ENCODE data around the gene ARHGEF16.

The ARHGEF16 gene

DNA sequence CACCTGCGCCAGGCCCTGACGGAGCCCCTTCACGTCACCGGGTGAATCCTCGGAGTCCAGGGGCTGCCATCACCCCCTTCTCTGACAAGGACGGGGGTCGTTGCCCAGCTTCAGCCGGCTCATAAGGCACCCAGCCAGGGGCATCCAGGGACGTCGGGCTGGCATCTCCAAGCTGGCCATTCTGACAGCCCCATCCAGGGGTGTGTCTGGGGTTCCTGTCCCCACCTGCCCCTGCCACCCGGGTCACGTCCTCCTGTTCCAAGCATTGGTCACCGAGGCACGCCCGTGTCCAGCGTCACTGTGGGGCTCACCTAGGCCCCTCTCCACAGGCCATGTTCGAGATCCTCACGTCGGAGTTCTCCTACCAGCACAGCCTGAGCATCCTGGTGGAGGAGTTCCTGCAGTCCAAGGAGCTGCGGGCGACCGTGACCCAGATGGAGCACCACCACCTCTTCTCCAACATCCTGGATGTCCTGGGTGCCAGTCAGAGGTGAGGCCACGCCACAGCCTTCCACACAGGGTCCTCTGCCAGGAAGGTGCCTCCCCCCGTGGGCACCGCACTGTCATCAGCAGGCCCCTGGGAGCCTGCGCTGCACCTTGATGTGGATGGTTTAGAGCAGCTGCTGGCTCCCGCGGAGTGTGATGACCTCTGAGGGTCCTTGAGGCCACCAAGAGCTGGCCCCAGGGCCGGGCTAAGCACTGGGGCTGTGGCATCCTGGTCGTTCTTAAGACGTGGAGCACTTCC, 14.8 kb downstream of the ARHGEF16 start:
- no peak for DNase-seq

DNA sequence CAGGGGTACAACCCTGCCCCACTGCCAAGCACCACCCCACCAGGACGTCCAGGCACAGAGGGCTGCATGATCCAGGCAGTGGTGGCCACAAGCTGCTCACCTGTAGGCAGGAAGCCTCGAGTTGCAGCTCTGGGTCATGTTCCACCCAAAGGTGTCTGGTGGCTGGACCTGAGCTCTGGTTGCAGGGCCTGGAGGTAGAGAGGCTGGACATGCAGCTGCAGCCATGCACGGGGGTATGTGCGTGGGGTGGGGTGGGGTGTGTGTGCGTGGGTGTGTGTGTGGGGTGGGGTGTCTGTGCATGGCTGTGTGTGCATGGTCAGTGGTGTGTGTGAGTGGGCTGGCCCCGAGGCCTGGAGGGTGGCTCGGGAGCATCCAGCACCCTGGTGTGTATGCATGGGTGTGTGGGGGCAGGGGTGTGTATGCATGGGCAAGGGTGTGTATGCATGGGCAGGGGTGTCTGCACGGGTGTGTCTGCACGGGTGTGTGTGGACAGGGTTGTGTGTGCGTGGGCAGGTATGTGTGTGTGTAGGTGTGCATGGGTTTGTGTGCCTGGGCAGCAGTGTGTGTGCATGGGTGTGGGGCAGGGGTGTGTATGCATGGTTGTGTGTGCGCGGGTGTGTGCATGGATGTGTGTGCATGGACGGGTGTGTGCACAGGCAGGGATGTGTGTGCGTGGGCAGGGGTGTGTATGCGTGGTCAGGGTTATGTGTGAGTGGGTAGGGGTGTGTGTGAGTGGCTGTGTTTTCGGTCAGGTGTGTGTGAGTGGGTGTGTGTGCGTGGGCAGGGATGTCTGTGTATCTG, 15.6 kb downstream of the ARHGEF16 start:
- DNase-seq: no peak

DNA sequence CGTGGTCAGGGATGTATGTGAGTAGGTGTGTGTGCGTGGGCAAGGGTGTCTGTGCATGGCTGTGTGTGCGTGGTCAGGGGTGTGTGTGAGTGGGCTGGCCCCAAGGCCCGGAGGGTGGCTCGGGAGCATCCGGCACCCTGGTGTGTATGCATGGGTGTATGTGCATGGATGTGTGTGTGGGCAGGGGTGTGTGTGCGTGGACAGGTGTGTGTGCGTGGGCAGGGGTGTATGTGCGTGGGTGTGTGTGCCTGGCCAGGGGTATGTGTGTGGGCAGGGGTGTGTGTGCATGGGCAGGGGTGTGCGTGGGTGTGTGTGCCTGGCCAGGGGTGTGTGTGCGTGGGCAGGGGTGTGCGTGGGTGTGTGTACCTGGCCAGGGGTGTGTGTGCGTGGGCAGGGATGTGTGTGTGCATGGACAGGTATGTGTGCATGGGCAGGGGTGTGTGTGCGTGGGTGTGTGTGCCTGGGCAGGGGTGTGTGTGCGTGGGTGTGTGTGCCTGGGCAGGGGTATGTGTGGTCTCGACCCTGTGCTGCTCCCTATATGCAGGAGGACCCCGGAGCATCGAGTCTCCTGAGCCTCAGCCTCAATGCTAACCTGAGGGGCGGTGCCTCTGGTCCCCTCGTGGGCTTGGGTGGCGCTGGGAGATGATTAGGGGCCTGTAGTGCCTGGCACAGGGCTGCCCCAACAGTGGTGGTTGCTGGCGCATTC, 16.3 kb downstream of the ARHGEF16 start:
- DNase-seq: no peak

DNA sequence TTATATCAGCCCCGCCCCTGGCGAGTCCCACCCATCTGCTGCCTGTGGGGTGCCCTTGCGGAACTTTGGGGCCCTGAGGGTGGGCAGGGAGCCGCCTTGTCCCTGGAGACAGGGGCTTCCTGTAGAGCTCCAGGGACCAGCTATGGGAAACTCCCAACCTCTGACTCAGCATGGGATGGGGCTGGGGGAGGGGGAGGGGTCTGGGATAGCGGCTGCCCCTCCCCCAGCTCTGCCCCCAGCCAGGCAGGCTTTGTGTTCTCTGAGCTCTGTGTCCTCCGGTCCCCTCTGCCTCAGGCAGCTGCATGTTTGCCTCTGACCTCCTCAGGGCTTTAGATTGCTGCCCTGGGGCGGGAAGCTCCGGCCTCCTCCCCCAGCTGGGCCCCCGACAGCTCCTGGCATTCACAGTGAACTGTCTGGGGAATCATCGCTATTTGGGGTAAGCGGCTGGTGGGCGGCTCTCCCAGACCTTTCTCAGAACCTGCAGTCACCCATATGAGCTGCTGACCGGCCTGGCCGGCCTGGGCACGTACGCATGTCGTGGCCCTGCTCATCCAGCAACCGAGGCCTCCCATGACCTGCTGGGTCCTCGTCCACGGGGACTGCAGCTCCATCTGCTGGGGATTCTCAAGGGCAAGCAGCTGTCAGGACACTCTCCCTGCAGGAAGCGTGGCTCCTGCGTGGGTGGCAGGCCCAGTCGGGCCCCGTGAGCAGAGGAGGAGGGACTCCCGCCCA, 17.1 kb downstream of the ARHGEF16 start:
- no peak for DNase-seq

DNA sequence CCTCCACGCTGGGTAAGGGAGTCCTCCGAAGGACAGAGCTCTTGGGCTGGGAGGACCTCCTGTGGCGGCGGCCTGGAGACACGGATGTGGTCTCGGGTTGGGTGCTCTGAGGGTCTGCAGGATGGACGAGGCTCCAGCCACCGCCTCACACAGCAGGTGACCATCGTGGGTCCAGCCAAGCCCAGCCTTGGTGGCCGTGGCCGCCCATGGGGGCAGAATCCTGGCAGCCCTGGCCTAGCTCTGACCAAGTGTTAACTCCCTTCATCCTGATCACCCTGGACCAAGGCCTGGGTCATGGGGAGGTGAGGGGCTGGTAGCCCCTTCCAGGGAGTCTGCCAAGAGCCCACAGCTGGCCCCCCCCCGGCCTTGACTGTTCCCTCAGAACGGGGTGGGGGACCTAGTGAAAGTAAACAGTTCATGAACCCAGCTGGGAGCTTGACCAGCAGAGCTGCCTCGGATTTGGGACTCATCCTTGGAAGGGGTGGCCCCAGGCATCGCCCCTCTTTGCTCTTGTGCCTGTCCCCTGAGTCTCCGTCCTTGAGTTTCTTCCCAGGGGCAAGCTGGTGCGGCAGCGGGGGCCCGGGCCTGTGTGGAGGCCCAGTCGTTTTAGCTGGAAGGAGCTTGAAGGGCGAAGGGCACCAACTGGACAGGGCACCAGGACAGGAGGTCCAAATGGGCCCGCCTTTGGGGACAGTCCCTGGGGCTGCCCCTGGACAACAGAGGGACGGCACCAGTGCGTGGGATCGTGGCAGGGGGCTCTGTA, 17.8 kb downstream of the ARHGEF16 start:
- no peak for DNase-seq

DNA sequence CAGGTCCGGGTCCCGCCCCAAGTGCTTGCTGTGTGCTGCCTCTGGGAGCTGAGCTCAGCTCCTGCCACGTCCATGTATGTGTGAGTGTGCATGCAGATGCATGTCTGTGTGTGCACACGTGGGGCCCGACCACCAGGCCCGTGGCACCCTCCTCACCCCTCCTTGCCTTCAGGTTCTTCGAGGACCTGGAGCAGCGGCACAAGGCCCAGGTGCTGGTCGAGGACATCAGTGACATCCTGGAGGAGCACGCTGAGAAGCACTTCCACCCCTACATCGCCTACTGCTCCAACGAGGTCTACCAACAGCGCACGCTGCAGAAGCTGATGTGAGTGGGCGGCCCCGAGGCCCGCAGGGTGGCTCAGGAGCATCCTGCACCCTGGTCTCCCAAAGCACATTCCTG, 18.4 kb downstream of the ARHGEF16 start:
- DNase-seq: no peak

DNA sequence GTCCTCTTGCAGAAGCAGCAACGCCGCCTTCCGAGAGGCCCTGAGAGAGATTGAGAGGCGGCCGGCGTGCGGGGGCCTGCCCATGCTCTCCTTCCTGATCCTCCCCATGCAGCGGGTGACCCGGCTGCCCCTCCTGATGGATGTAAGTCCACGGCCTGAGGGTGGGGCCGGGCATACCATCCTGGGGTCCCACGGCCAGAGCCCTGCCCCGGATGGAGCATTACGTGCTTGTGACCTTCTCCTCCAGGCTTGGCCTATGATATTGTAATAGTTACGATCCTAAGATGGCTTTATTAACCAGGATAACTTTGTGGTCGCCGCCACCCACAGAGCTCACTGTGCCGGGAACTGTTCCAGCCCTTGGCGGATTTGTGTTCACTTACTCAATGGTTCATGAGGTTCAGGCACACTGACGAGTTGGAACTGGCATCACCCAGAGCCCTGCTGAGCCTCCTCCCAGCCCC, 18.9 kb downstream of the ARHGEF16 start:
- no peak for DNase-seq

DNA sequence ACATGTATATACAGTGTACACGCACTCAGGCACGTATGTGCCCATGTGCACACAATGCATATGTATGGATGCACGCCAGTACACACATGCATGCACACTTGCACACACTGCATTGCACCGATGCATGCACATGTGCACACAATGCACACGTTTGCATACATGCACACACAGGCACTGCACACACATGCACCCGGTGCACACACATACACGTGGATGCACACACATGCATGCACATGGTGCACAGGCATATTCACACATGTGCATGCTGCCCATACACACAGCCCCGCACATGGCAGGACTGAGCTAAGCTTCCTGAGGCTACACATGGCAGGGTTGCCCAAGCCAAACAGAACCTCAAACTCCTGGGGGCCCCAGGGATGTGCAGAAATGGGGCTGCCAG, 19.6 kb downstream of the ARHGEF16 start:
- no peak for DNase-seq

DNA sequence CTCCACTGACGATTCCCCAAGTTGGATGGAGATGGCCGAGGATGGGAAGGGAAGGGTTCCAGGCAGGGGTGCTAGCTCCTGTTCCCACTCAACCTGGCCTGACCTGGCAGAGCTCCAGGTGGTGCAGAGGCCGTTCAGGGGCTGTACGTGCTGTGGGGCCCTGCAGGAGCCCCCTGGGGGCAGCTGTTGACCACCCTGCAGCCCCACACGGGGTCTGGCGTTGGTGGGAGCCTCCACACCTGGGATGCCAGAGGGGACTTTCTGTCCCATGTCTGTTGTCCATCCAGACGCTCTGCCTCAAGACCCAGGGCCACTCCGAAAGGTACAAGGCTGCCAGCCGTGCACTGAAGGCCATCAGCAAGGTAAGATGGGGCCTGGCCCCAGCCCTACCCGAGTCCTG, 20.0 kb downstream of the ARHGEF16 start:
- DNase-seq: no peak

DNA sequence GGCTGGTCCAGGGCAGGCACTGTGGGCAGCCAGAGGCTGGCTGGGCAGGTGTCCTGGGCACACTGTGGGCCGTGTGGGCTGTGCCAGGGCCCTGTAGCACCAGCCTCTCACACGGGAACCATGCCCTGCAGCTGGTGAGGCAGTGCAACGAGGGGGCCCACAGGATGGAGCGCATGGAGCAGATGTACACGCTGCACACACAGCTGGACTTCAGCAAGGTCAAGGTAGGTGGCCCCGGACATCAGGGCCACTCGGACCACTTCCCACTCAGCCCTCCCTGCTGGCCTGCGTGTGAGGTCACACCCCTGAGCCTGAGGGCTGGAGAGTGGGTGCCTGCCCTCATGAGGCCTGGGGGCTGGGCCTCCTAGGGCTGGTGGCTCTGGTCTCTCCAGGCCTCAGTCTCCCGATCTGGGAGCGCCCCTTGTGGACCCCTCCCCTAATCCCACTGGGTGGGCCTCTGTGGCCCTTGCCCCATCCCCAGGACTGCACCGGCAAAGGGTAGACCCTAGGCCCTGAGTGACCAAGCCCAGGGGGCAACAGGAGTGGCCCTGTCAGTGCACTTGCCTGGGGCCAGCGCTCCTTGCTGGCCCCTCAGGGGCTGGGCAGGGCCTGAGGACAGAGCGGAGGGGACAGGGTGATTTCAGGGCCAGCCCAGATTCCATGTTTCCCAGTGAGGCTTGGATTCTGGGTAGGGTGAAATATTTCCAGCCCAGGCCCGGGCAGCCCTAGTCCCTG, 21.5 kb downstream of the ARHGEF16 start:
- no peak for DNase-seq

DNA sequence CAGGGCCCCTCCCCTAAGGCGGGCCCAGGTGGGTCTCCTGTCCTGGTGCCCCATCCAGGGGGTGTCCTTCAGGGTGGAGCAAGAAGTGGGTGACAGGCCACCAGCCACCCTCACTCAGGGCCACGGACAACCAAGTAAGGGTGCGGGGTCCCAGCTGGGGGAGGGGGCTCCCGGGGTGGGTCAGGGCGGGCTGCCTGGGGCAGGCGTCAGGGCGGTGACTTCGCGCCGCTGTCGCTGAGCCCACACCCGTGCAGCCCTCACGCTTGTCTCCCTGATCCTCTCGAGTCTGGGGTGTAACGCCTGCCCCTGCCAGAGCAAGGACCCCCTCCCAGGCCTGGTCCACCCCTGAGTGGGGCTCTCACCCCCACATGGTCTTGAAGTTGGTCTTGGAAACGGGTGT, 22.2 kb downstream of the ARHGEF16 start:
- no peak for DNase-seq

DNA sequence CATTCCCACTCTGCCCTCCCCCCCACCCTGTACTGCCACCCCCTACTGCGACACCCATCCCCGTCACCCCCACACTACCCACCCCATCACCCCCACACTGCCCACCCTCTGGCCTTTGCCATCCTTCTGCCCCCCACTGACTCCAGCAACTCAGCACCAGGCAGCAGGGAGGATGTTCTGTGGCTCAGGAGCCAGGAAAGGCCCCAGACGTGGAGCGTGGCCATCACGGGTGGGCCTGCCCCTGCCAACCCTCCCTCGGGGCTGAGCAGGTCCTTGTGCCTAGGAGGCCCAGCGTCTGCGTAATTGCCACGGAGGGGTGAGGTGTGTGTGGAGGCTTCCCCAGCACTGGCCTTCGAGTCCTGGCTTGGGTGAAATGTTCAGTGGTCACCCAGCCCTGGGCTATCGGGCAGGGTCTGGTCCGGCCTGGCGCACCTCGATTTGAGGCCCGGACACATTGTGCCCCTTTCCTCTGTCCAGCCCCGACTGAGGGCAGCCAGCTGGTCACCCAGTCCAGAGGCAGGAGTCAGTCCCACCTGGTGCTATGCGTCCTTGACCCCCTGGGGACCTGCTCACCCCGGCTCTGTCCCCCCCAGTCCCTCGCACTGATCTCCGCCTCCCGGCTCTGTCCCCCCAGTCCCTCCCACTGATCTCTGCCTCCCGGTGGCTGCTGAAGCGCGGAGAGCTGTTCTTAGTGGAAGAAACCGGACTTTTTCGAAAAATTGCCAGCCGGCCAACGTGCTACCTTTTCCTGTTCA, 23.0 kb downstream of the ARHGEF16 start:
- no peak for DNase-seq

DNA sequence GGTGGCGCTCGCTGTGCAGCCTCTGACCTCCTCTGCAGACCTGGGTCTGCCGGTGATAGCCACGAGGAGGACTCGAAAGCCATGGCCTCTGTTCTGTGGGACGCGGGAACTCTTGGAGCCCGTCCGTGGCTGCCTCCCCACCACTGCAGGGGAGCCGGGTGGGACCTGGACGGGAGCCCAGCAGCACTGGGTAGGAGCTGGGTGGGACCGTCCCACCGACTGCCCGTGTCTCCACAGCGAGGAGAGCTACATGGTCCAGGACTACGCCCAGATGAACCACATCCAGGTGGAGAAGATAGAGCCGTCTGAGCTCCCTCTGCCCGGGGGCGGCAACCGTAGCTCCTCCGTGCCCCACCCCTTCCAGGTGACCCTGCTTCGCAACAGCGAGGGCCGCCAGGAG, 23.7 kb downstream of the ARHGEF16 start:
- no peak for DNase-seq

DNA sequence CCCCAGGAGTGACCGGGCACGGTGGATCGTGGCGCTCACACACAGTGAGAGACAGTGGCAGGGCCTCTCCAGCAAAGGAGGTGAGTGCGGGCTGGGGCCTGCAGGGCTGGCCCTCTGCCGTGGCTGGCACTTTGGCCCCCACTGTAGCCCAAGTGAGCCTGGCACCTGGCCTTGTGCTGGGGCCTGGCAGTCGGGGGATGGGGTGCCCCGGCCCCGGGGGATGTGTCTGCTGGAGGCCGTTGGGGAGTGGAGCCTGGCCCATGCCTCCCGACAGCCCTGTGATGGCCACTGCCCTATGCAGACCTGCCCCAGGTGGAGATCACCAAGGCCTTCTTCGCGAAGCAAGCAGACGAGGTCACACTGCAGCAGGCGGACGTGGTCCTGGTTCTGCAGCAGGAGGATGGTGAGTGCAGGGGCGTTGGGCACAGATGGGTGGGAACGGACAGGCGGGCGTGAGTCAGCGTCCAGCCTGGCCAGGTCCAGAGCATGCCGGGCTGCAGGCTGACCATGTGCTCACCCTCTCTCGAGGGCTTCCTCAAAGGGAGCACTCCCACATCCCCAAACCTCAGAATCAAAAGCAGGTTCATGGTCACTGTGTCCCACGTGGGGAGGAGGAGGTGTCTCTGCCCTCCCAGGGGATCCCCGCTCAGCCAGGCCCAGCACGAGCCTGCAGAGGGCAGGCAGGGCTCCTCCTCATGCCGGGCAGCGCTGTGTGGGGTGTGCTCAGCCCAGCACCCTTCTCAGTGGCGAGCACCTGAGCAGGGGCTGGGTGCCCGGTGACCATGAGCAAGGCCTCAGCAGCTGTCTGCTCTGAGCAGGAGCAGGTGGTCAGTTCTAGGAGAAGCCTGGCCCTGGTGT, 25.3 kb downstream of the ARHGEF16 start:
- no peak for DNase-seq

DNA sequence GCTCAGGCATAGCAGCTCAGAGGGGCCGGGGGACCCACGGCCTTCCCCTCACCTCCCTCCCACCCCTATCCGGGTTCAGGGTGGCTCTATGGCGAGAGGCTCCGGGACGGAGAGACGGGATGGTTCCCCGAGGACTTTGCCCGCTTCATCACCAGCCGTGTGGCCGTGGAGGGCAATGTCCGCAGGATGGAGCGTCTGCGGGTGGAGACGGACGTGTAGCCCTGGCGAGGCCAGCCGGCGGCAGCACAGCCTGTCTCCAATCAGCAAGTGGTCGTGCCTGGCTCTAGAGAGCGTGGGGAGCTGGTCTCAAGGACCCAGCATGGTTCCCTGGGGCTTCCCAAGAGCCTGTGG, 25.9 kb downstream of the ARHGEF16 start:
- DNase-seq: no peak

DNA sequence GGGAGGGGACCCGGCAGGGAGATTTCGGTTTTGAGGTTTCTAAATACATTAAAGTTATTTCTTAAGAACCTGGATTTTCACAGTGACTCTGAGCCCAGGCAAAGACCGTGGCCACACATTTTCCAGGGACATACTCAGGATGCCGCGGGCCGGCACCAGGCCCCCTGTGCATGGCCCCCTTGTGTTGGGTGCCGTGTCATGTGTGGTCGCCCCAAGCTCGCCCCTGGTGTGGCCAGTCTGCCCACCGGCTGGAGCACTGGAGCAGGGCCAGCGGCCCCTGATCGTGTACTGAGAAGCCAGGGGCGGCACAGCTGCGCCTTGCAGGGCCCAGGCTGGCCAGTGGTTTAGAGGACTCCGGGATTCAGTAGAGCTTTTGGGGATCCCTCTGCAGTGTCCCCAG, 26.6 kb downstream of the ARHGEF16 start:
- no peak for DNase-seq

DNA sequence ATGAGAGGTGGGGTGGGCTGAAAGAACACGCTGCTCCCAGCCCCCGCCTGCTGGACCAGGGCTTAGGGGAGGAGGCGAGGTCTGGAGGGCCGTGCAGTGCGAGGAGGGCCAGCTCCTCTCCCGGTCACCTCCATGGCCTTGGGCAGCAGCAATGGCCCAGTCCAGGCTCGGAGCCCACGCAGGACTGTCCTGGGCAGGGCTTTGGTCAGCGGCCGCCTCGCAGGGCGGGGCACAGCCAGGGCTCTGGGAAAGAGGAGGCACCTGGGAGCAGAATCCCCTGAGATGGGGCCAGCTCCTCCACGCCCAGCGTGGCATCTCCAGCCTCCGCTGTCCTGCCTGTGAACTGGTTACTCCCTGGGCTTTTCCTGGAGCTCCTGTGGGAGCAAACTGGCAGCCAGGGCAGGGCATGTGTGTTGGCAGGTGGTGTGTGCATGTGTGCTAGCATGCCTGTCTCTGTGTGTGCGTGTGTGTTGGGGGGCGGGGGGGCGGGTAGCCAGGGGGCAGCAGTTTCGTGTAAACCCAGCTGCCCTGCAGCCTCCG, 27.4 kb downstream of the ARHGEF16 start:
- no peak for DNase-seq

DNA sequence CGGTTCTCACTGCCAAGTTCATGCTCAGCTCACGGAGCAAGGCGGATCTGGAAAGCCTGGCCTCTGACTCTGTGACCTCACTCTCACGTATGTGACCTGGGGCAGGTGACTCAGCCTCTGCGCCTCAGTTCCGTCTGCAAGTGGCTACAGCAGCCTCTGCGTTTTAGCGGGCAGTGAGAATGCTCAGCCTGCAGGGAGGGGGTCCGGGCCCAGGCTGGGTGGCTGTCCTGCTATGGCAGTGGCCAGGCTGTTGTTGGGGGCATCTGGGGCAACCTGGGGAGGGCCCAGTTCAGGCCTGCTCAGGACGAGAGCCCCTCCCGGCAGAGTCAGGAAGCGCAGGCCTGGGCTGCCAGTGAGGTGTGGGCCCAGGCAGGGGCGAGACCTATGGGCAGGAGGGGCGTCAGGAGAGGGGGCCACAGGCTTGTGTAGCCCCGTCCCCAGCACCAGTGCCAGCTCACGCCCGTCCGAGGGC, 27.9 kb downstream of the ARHGEF16 start:
- no peak for DNase-seq

DNA sequence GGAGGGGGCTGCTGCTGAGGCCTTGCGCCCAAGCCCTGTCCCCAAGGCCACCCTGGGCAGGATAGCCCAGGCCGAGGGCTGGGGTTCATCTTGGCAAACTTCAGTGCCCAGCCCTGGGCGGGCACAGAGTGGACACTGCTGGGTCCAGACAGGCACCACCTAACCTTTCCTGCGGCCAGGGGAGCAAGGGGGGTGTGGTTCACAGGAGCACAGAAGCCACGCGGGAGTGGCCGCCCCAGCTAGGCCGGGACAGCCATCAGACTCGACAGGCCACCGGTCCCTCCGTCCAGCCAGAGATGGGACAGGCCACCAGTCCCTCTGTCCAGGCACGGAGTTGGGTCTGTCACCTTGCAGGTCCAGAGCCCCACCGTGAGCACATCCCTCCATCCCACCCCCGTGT, 28.9 kb downstream of the ARHGEF16 start:
- DNase-seq: no peak

Measured in CD4-positive, alpha-beta T cell treated with Interferon alpha-2 for 1 hour (primary cell).